Measurements from ENCODE around the gene OTUD5. TPM values are rescaled to one million over a fixed set of nuclear protein-coding genes. Genes with fewer than 3 reads are reported as not detected.

The OTUD5 gene
- total and polyA plus RNA-seq, 2 donors, result 21.3 to 48.9 TPM

- peak within 1 kb of the TSS; percentile 60 for H3K4me3 ChIP-seq (ENCODE audit: low read depth, low read length)
- under 1% methylated on average over 55 of the region's 55 CpGs for WGBS
- H3K27ac ChIP-seq (ENCODE audit: low read depth), result peak within 1 kb of the TSS; percentile 85
- peak; percentile 66 for DNase-seq (ENCODE audit: extremely low spot score)
- no peaks in the 10 kb centered on the region for H3K36me3 ChIP-seq (ENCODE audit: insufficient read depth)
- no peaks in the 10 kb centered on the region for H3K4me1 ChIP-seq (ENCODE audit: insufficient read depth)
Measured at GRCh38 chrX:48918643-48919340, 38.6 kb downstream of the OTUD5 start, which contains the start of gene PIM2. PIM2 (minus strand) TSS chrX:48919024; CDS start chrX:48918834, 190 bp downstream.

DNA sequence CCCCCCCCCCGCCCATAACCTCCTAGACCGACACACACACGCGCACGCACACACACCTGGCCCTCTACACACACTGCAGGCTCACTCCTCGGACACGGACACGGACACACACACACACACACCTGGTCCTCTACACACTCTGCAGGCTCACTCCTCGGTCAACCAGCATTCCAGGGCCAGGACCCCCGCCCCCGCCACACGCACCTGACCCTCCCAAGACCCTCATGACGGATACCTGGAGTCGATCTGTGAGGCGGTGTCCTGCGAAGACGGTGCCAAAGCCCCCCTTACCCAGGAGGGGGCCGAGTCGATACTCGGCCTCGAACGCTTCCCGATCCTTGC lies 39.1 kb downstream of the OTUD5 start:
- Histone ChIP-seq H3K4me3 (ENCODE audit: low read depth, low read length) (peak overlapping the region; percentile 60), H3K4me1 (ENCODE audit: insufficient read depth) (no peaks in the 10 kb centered on the region), H3K27ac (ENCODE audit: low read depth) (peak overlapping the region; percentile 85), H3K36me3 (ENCODE audit: insufficient read depth) (no peaks in the 10 kb centered on the region)
- WGBS, result 10% methylated on average over 23 of the region's 23 CpGs
- DNase-seq (ENCODE audit: extremely low spot score), result no peak

DNA sequence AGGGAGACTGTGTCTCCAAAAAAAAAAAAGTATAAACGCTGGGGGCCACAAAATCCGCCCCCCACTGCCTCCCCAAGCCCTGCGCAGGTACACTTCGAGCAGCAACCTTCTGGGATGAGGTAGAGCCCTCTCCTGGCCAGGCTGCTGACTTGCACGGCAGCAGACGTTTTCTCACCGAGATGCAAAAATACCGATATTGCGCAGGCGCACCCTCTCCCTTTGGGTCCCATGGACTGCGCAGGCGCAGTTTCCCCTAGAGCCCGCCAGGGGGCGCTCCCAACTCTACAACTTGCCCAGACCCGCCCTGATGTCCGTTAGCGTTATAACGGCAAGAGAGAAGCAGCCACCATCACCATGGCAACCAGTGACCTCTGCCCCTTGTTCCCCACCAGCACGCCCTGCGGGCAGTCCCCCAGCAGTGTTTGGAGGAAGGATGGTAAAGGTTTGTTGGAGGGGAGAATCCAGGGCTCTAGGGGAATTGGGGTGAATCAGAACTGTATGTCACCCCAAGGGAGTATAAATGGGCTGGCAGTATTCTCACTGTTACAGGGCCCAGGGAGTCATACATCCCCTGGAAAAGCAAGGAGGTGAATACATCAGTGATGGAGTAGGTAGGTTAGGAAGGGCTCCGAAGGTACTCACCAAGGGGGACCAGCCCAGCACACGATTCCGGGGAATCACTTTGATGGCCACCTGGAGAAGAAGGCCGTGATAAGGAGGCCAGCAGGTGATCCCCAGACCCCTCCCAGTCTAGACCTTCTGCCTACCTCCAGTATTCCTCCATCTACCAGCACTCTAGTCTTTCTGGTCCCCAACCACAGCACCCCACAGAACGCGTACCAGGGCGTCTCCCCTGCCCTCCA lies 40.0 kb downstream of the OTUD5 start:
- H3K4me1 ChIP-seq (ENCODE audit: insufficient read depth), result no peaks in the 10 kb centered on the region
- no peaks in the 10 kb centered on the region for H3K36me3 ChIP-seq (ENCODE audit: insufficient read depth)
- peak; percentile 77 for DNase-seq (ENCODE audit: extremely low spot score)
- peak overlapping the region; percentile 60 for H3K4me3 ChIP-seq (ENCODE audit: low read depth, low read length)
- 19% methylated on average over 27 of the region's 27 CpGs for WGBS
- H3K27ac ChIP-seq (ENCODE audit: low read depth), result peak overlapping the region; percentile 74

DNA sequence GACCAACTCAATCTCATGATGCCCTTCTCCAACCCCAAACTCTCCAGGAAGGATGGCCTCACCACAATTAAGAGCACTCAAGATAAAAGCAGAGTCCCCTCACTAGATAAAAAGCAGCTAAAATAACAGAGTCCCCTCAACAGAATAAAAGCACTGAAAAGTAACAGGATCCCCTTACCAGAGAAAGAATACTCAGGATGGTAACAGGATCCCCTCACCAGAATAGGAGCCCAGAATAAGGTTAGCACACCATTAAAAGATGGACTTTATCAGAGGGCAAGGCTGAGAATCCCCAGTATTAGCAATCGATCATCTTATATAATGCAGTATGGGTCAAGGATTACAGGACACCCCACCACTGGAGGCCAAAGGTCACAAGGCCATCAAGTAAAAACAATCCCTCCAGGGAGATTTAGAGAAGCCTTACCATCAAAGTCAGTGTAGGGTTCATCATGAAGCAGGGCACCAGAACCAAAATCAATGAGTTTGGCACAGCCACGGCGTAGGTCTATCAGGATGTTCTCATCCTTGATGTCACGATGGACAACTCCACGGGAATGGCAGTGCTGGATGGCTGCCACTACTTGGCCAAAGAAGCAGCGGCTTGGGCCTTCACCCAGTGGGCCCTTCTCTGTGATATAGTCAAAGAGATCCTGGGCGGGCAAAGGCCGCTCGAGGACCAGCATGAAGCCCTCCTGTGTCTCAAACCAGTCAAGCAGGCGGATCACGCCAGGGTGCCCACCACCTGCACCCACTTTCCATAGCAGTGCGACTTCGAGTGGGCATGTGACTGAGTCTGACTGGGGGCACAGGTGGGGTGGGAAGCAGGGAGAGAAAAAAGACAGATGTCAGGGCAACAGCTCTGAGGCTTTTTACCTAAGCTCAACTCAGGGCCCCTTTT lies 42.6 kb downstream of the OTUD5 start:
- Histone ChIP-seq H3K36me3 (ENCODE audit: insufficient read depth) (no peaks in the 10 kb centered on the region), H3K4me3 (ENCODE audit: low read depth, low read length) (no peak overlapping the region), H3K4me1 (ENCODE audit: insufficient read depth) (no peaks in the 10 kb centered on the region), H3K27ac (ENCODE audit: low read depth) (no peak overlapping the region)
- no peak for DNase-seq (ENCODE audit: extremely low spot score)
- WGBS, result 92% methylated on average over 13 of the region's 13 CpGs

DNA sequence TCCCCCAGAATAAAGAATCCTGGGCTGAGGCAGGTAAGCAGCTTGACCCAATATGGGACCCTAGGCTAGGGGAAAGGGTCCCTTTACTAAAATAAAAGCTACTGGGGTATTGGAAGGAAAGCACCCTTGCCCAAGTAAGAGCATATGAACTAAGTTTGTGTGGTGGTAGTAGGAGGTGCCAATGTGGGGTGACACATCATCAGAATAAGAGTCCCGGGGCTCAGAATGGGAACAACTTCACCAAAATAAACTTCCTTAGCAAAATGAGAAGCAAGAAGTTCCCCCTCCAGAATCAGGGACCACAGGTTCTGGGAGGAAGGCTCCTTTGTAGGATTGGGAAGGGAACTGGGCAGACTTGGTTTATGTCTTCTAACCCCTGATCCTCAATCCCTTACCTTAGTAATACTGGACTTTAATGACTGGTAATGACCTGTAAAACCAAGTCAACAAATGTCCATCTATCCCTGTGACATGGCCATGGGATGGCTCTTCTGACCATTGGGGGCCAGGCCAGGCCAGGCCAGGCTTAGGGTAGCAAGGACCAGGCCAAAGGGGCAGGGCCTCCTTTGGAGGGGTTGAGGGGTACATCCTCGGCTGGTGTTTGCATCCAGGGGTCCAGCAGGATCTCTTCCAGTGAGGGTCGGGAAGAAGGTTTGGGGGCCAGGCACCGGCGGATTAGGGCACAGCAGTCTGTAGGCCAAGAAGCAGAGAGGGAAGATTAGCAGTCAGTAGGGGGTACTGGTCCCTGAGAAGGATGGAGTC lies 43.6 kb downstream of the OTUD5 start:
- no peak overlapping the region for H3K27ac ChIP-seq (ENCODE audit: low read depth)
- H3K4me1 ChIP-seq (ENCODE audit: insufficient read depth), result no peaks in the 10 kb centered on the region
- no peak for DNase-seq (ENCODE audit: extremely low spot score)
- no peak overlapping the region for H3K4me3 ChIP-seq (ENCODE audit: low read depth, low read length)
- 90% methylated on average over 5 of the region's 5 CpGs for WGBS
- H3K36me3 ChIP-seq (ENCODE audit: insufficient read depth), result no peaks in the 10 kb centered on the region

GRCh38 chrX:48911412-48912182 lies 45.8 kb downstream of the OTUD5 start, which contains the start of gene SLC35A2:
SLC35A2 (minus strand) TSS chrX:48911646; CDS start chrX:48911636, 10 bp downstream.
- H3K4me3 ChIP-seq (ENCODE audit: low read depth, low read length), result peak within 1 kb of the TSS; percentile 50
- no peaks in the 10 kb centered on the region for H3K4me1 ChIP-seq (ENCODE audit: insufficient read depth)
- WGBS, result under 1% methylated on average over 60 of the region's 60 CpGs
- H3K36me3 ChIP-seq (ENCODE audit: insufficient read depth), result no peaks in the 10 kb centered on the region
- peak within 1 kb of the TSS; percentile 57 for H3K27ac ChIP-seq (ENCODE audit: low read depth)
- peak; percentile 40 for DNase-seq (ENCODE audit: extremely low spot score)

DNA sequence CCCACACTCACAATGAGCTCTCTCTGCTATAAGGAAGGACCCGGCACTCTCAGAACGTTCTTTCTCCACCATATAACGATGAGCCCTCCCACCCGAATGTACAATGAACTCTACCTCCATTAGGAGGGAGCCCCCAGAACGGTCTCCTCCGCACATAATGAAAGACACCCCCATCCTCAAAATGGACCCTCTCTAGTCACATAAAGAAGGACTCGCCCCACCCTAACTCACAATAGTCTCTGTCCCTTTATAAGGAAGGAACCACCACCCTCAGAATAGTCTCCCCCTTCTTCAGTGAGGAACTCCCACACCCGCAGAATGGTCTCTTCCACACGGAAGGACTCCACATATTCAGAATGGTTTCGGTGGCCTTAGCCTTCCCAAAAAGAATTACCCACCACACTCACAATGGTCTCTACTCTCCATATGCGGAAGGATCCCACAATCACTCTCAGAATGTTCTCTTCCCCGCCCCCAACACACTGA lies 46.4 kb downstream of the OTUD5 start:
- H3K4me1 ChIP-seq (ENCODE audit: insufficient read depth), result no peaks in the 10 kb centered on the region
- peaks cover 1% of the 10 kb centered on the region for H3K36me3 ChIP-seq (ENCODE audit: insufficient read depth)
- H3K27ac ChIP-seq (ENCODE audit: low read depth), result no peak overlapping the region
- DNase-seq (ENCODE audit: extremely low spot score), result no peak
- WGBS, result 5% methylated on average over 12 of the region's 12 CpGs
- H3K4me3 ChIP-seq (ENCODE audit: low read depth, low read length), result peak overlapping the region; percentile 50

DNA sequence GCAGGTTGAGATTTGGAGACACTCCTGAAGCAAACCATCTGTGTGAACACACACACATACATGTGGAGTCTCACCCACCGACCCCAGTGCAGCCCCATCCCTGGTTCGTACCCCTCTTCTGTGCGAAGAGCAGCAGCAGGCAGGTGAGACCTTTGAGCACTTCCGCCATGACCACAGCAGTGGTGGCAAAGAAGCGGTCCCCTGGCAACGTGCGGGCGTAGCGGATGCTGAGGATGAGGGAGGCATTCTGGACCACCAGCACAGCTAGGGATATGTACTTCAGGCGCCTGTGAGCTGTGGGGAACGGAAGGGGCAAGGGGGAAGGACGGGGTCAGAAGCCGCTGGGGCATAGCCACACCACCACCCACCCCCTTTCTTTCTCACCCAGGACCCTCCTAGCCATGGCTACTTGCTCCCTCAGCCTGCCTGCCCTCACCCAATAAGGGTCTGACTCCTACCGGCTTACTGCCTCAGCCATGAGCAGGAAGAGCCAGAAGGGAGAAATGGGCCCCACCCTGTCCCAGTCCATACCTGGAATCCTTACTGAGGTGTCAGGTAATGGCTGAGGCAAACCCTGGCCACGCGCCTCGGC lies 47.6 kb downstream of the OTUD5 start:
- DNase-seq (ENCODE audit: extremely low spot score), result no peak
- H3K4me1 ChIP-seq (ENCODE audit: insufficient read depth), result no peaks in the 10 kb centered on the region
- H3K36me3 ChIP-seq (ENCODE audit: insufficient read depth), result peaks cover 4% of the 10 kb centered on the region
- 93% methylated on average over 17 of the region's 17 CpGs for WGBS
- no peak overlapping the region for H3K4me3 ChIP-seq (ENCODE audit: low read depth, low read length)
- H3K27ac ChIP-seq (ENCODE audit: low read depth), result no peak overlapping the region

DNA sequence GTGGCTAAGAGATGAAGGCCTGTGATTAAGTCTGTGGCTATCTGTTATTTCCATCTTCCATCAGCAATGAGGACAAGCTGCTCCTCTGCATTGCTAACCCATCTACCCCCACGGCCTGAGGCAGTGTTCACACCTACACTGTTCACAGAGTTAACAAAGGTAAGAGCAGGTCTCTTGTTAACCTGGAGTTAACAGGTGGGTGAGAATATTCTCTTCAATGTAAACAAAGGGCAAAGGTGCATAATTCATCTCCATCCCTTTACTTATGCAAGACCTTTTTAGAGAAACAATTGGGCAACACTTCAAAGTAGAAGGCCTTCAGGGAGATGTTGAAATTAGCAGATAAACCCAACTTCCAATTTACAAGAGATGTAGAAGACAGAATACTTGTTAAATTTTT lies 48.8 kb downstream of the OTUD5 start:
- H3K36me3 ChIP-seq (ENCODE audit: insufficient read depth), result peaks cover 4% of the 10 kb centered on the region
- WGBS, result 41% methylated on average over 1 of the region's 1 CpG
- H3K4me1 ChIP-seq (ENCODE audit: insufficient read depth), result no peaks in the 10 kb centered on the region
- H3K4me3 ChIP-seq (ENCODE audit: low read depth, low read length), result no peak overlapping the region
- H3K27ac ChIP-seq (ENCODE audit: low read depth), result no peak overlapping the region
- DNase-seq (ENCODE audit: extremely low spot score), result no peak

DNA sequence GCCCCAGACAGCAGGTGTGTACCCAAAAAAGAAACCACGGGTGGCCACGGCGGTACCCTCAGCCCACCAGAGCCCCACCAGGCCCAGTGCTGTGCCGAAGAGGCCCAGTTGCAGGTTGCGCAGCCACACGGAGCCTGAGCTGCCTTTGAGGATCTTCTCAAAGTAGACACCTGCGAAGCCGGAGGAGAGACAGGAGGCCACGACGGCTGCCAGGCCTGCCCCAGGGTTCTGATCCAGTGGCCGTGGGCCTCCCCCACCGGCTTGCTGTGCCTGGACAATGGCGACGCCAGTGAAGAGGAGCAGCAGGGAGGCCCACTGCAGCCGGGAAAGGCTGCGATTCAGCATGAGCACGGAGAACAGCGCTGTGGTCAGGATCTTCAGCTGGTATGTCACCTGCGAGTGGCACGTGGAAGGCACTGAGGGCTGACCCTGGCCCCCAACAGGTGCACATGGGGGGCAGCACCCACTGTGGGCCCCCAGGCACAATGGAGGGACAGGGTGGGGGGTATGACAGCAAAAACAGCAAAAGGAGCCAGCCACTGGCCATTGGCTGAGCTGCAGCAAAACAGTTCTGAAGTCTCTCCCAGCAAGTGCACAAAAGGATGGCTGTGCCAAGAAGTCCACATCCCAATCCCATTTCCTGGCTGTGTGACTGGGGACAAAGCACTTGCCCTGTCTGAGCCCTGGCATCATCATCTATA lies 52.2 kb downstream of the OTUD5 start:
- Histone ChIP-seq H3K27ac (ENCODE audit: low read depth) (no peak overlapping the region), H3K4me1 (ENCODE audit: insufficient read depth) (no peaks in the 10 kb centered on the region), H3K36me3 (ENCODE audit: insufficient read depth) (peaks cover 4% of the 10 kb centered on the region), H3K4me3 (ENCODE audit: low read depth, low read length) (no peak overlapping the region)
- DNase-seq (ENCODE audit: extremely low spot score), result no peak
- WGBS, result 91% methylated on average over 20 of the region's 20 CpGs

DNA sequence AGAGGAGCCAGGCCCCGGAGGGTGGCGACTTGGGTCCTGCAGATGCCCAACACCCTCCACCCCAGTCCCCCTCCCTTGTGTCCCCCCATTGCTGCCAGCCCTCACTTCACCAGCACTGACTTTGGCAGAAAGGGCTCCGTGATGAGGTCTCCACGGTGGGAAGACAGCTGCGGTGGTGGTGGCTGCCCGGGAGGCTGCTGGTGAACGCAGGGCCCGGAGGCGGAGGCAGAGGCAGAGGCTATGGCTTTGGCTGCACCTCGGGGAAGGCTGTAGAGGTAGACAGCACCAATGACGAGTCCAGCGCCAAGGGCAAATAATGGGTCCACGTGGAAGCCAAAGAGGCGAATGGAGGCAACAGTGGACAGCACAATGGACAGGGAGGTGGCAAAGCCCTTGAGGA lies 52.8 kb downstream of the OTUD5 start:
- no peaks in the 10 kb centered on the region for H3K4me1 ChIP-seq (ENCODE audit: insufficient read depth)
- H3K27ac ChIP-seq (ENCODE audit: low read depth), result no peak overlapping the region
- no peak for DNase-seq (ENCODE audit: extremely low spot score)
- H3K4me3 ChIP-seq (ENCODE audit: low read depth, low read length), result no peak overlapping the region
- 81% methylated on average over 14 of the region's 14 CpGs for WGBS
- peaks cover 4% of the 10 kb centered on the region for H3K36me3 ChIP-seq (ENCODE audit: insufficient read depth)

Data from urinary bladder (tissue), 4 donors.